Stimulated activated naive CD8-positive, alpha-beta T cell treated with anti-CD3 and anti-CD28 coated beads, Interleukin-15, Interleukin-2, amounts not matched to agents 100 U/mL and 50 U/mL, for 24 hours (primary cell): ENCODE data around the gene FOXO6.
A peak's percentile ranks its signal among the peaks of the same experiment; 100 is the strongest.

Source experiments
- ATAC-seq: fragments of 150-1000 bp; cut with Tn5 transposase; one replicate; pipeline ENCODE4 v1.10.0; 2021
- DNase-seq: peaks from one replicate; pipeline ENCODE4 v3.0.0; 2021

FOXO6 gene

GRCh38 chr1:41385398-41386195, 24.4 kb downstream of the FOXO6 start:
- DNase-seq (no peak), ATAC-seq (no peak)

GRCh38 chr1:41386196-41386663, 25.0 kb downstream of the FOXO6 start:
- DNase-seq = no peak

GRCh38 chr1:41387667-41388091, 26.4 kb downstream of the FOXO6 start:
- no peak for DNase-seq
- ATAC-seq = no peak

More at GRCh38 chr1:41386196-41386663, 25.0 kb downstream of the FOXO6 start:
- no peak for ATAC-seq

GRCh38 chr1:41388510-41388909, 27.3 kb downstream of the FOXO6 start:
- DNase-seq (no peak), ATAC-seq (no peak)

- DNase-seq (no peak), ATAC-seq (no peak)
These were observed 27.8 kb downstream of the FOXO6 start for GRCh38 chr1:41389009-41389408.

- ATAC-seq = no peak
These were observed 28.9 kb downstream of the FOXO6 start for GRCh38 chr1:41390166-41390565.

GRCh38 chr1:41390573-41390972, 29.3 kb downstream of the FOXO6 start:
- ATAC-seq (no peak), DNase-seq (no peak)

More at GRCh38 chr1:41390166-41390565, 28.9 kb downstream of the FOXO6 start:
- no peak for DNase-seq

GRCh38 chr1:41391834-41392527, 30.7 kb downstream of the FOXO6 start:
- DNase-seq (no peak), ATAC-seq (no peak)

GRCh38 chr1:41392528-41392924, 31.3 kb downstream of the FOXO6 start:
- DNase-seq = no peak
- no peak for ATAC-seq

- ATAC-seq (no peak), DNase-seq (no peak)
These were observed 32.6 kb downstream of the FOXO6 start for GRCh38 chr1:41393716-41394368.

GRCh38 chr1:41394369-41394744, 33.1 kb downstream of the FOXO6 start:
- DNase-seq (no peak), ATAC-seq (no peak)

- ATAC-seq = no peak
- DNase-seq = no peak
These were observed 34.0 kb downstream of the FOXO6 start for GRCh38 chr1:41394959-41395956.

- ATAC-seq = no peak
- DNase-seq = no peak
These were observed 34.9 kb downstream of the FOXO6 start for GRCh38 chr1:41396084-41396483.

- no peak for DNase-seq
- no peak for ATAC-seq
These were observed 35.8 kb downstream of the FOXO6 start for GRCh38 chr1:41397020-41397419.

- ATAC-seq (no peak), DNase-seq (no peak)
These were observed 36.6 kb downstream of the FOXO6 start for GRCh38 chr1:41397753-41398330.

GRCh38 chr1:41399145-41399795, 38.0 kb downstream of the FOXO6 start:
- DNase-seq (no peak), ATAC-seq (no peak)

GRCh38 chr1:41400225-41400624, 39.0 kb downstream of the FOXO6 start:
- ATAC-seq = no peak

GRCh38 chr1:41401899-41402298, 40.7 kb downstream of the FOXO6 start:
- no peak for ATAC-seq

More at GRCh38 chr1:41400225-41400624, 39.0 kb downstream of the FOXO6 start:
- DNase-seq = no peak

GRCh38 chr1:41404308-41404761, 43.1 kb downstream of the FOXO6 start:
- DNase-seq (peak; percentile 35), ATAC-seq (peak; percentile 64)

More at GRCh38 chr1:41401899-41402298, 40.7 kb downstream of the FOXO6 start:
- no peak for DNase-seq

- DNase-seq (no peak), ATAC-seq (no peak)
These were observed 46.5 kb downstream of the FOXO6 start for GRCh38 chr1:41407664-41408252.
